BJ (cell line): ENCODE results near the gene CCDC158. TPM values are rescaled to one million over a fixed set of nuclear protein-coding genes. Genes with fewer than 3 reads are reported as not detected.

ENCODE experiments used
- CTCF ChIA-PET: fragments of 350-600 bp; formaldehyde crosslinking; extraction: SDS; loops from one replicate; lab custom pipeline; 2021; ENCODE audit warnings: antibody characterized with exemption, inconsistent platforms; lab: Yijun Ruan, JAX
- POLR2A ChIA-PET: fragments of 300-600 bp; sonication (Branson Sonifier 250); formaldehyde crosslinking; extraction: SDS; loops from one replicate; lab custom pipeline; 2021; ENCODE audit warnings: antibody characterized with exemption; lab: Charles Lee
- DNase-seq: peaks from one replicate; pipeline ENCODE4 v3.0.0-alpha.2; 2011; ENCODE audit warnings: low read depth
- H3K27me3 ChIP-seq: 2 replicates; pipeline ENCODE4 v1.6.0; 2011; ENCODE audit warnings: low read length; ENCODE audit not compliant: control insufficient read depth, insufficient read depth
- H3K36me3 ChIP-seq: 2 replicates; pipeline ENCODE4 v1.5.1; 2011; ENCODE audit warnings: low read length; ENCODE audit not compliant: control insufficient read depth, insufficient read depth
- H3K4me3 ChIP-seq: 2 replicates; pipeline ENCODE4 v1.5.1; 2011; ENCODE audit warnings: low read depth, mild to moderate bottlenecking, control low read depth, low read length
- polyA plus RNA-seq: library from polyadenylated mRNA; depleted of rRNA; stranded (reverse); fragments of >200 nt; gene quantifications from 2 replicates; pipeline ENCODE4 v1.2.3, GENCODE V29; 2011
- TF ChIP-seq, protein P1 (sequence below): IDR thresholded peaks from 2 replicates; pipeline ENCODE4 v1.5.1; 2011; ENCODE audit warnings: low read depth, mild to moderate bottlenecking, control low read depth, inconsistent platforms, low read length, moderate library complexity; ENCODE audit not compliant: insufficient read depth

Gene CCDC158
- polyA plus RNA-seq, 1 experiment = 0.11 TPM

DNA sequence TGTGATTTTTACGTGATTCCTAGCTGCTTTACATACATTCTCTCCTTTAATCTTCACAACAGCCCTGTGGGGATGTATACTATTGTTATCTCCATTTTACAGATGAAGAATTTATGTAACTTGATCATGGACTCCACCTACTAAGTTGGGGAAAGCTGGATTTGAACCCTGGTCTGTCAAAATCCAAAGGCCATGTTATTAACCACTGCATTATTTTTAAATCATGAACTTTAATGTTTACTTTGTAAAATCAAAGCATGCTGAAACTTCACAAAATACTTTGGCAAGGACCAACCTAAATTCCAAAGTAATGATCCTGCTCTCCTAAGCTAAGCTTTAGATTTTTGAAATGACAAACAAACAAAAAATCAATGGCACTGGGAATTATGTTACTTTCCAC lies 143.3 kb downstream of the CCDC158 start:
- POLR2A ChIA-PET = no interaction called here
- TF ChIP-seq, protein P1, sequence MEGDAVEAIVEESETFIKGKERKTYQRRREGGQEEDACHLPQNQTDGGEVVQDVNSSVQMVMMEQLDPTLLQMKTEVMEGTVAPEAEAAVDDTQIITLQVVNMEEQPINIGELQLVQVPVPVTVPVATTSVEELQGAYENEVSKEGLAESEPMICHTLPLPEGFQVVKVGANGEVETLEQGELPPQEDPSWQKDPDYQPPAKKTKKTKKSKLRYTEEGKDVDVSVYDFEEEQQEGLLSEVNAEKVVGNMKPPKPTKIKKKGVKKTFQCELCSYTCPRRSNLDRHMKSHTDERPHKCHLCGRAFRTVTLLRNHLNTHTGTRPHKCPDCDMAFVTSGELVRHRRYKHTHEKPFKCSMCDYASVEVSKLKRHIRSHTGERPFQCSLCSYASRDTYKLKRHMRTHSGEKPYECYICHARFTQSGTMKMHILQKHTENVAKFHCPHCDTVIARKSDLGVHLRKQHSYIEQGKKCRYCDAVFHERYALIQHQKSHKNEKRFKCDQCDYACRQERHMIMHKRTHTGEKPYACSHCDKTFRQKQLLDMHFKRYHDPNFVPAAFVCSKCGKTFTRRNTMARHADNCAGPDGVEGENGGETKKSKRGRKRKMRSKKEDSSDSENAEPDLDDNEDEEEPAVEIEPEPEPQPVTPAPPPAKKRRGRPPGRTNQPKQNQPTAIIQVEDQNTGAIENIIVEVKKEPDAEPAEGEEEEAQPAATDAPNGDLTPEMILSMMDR = no peak
- DNase-seq = no peak
- CTCF ChIA-PET = interaction anchor here (0.8 to 1.6 kb wide), 3 partner anchors 13 to 29 kb away, joined by 3 read pairs; no protein-coding TSS in a partner anchor
- peaks cover 4% of the 10 kb centered on the region for H3K27me3 ChIP-seq
- H3K36me3 ChIP-seq = no peaks in the 10 kb centered on the region
- no peak overlapping the region for H3K4me3 ChIP-seq

DNA sequence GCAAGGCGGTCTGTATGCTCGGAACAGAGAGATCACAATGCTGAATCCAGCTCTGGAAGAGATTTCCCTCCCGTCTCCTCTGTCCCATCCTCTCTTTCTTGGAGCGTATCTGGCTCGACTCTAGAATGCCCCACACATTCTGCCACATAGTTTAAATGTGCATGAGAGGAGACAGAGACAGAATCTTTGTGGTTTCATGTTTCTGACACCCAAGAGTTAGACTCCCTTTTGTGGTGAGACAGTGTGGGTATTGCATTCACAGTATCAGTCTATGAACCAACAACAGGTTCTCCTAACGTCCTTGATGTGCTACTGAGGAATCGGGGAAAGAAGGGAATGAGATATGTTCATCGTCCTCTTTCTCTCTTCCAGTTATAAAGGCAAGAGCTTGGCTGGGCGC lies 144.1 kb downstream of the CCDC158 start:
- Histone ChIP-seq H3K27me3 (peaks cover 4% of the 10 kb centered on the region), H3K36me3 (no peaks in the 10 kb centered on the region), H3K4me3 (no peak overlapping the region)
- no peak for DNase-seq
- ChIA-PET POLR2A (no interaction called here), CTCF (no interaction called here)
- TF ChIP-seq, protein P1 = no peak

DNA sequence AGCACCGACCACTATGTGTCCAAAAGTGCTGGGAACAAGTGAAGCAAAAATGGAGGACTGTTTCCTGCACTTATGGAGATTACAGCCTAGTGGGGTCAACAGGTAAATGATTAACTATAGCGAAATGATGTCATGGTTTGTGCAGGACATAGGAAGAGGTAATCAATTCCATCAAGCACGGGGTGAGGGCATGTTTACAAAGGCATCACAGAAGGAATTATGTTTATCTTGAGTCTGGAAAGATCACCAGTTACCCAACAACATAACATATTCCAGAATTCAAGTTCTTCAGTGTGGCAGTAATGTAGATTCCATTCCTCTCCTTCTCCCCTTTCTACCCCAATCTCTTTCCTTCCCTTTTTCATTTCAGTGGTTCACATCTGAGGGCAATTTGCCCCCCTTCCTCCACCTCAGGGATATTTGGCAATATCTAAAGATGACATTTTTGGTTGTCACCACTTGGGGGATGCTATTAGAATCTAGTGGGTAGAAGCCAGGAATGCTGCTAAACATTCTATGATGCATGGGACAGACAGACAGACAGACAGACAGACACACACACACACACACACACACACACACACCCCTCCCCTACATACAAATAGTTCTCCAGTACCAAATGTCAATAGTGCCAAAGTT lies 145.3 kb downstream of the CCDC158 start:
- TF ChIP-seq, protein P1 = no peak
- DNase-seq = no peak
- no peaks in the 10 kb centered on the region for H3K36me3 ChIP-seq
- ChIA-PET POLR2A (no interaction called here), CTCF (no interaction called here)
- peaks cover 4% of the 10 kb centered on the region for H3K27me3 ChIP-seq
- no peak overlapping the region for H3K4me3 ChIP-seq

DNA sequence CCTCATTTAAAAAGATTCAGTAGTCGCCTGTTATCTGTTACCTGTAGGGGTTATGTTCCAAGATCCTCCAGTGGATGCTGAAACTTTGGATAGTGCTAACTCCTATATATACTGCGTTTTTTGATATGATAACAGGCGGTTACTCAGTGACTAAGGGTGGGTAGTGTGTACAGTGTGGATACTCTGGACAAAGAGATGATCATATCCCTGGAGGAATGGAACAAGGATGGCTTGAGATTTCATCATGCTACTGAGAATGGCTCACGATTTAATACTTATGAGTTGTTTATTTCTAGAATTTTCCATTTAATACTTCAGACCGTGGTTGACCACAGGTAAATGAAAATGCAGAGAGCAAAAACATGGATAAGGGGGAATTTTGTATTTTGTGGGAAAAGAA lies 147.9 kb downstream of the CCDC158 start:
- ChIA-PET POLR2A (no interaction called here), CTCF (no interaction called here)
- Histone ChIP-seq H3K36me3 (no peaks in the 10 kb centered on the region), H3K4me3 (no peak overlapping the region), H3K27me3 (peaks cover 4% of the 10 kb centered on the region; the same call in 1 of the 2 replicates)
- TF ChIP-seq, protein P1 = no peak
- DNase-seq = no peak

DNA sequence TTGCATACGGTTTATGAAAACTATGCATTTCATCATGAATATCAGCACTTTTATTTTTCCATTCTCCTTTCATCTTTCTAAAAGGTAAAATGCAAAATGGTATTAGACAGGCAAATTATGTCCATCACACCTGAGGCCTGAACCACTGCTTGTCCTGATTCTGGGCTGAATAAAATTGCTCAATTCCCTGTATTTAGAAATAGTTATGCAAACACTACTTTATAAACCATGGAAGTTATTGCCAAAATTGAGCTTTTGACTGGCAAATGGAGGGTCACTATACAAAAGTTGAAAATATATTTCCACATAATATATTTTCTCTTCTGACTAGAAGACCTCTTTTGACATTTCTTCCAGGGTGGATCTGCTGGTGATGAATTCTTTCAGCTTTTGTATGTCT lies 148.4 kb downstream of the CCDC158 start:
- ChIA-PET POLR2A (no interaction called here), CTCF (no interaction called here)
- H3K27me3 ChIP-seq = peaks cover 4% of the 10 kb centered on the region; the same call in 1 of the 2 replicates

More for the DNA sequence above, 148.4 kb downstream of the CCDC158 start:
- TF ChIP-seq, protein P1 = no peak
- H3K4me3 ChIP-seq = no peak overlapping the region
- no peak for DNase-seq
- no peaks in the 10 kb centered on the region for H3K36me3 ChIP-seq
